GM21619 (cell line): ENCODE results near the gene RHCG.

Experiments used
- ATAC-seq: cut with Tn5 transposase; IDR thresholded peaks from one replicate; pipeline ENCODE4 v1.9.1; 2021; ENCODE audit not compliant: unreplicated experiment

The RHCG gene

DNA sequence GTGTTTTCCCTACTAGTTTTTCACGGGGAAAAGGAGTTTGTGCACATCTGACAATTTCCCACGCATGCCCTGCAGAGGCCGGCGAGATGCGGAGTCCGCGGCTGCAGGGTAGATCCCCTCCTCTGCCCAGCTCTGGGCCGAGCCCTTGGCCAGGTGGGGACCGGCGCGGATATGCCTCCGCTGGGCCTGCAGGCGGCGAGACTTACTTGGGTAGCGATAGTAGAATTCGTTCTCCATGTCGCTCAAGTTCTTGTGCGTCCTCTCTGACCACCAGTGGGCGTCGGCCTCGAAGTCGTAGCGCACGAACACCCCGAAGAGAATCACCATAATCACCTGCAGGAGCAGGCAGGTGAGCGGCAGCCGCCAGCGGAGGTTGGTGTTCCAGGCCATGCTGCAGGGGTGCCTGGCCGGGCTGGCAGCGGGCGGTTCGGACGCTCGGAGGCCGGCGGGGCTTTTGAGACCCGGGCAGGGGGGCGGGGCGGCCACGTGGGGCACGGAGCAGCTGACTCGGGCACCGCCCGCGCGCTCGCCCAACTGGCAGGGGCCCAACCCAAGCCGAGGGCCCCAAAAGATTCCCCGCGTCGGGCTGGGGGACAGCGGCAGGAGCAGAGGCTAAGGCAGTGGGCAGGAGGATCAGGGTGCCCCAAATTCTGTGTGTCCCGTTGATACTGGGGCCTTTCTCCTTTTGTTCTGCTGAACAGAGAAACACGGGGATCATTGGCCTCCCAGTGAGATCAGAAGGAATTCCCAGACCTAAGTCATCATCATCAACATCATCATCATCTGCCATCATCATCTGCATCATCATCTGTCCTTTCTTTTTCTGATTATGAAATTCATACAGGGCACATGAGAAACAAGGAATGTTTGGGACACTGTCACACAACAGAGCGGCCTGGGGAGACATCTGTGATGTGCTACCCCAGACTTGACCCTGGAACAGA lies at the start of gene RHCG:
RHCG (minus strand) TSS at position 429 of the 944 bp plus-strand sequence; CDS start at position 390, 39 bp downstream.
- ATAC-seq, result no peak

DNA sequence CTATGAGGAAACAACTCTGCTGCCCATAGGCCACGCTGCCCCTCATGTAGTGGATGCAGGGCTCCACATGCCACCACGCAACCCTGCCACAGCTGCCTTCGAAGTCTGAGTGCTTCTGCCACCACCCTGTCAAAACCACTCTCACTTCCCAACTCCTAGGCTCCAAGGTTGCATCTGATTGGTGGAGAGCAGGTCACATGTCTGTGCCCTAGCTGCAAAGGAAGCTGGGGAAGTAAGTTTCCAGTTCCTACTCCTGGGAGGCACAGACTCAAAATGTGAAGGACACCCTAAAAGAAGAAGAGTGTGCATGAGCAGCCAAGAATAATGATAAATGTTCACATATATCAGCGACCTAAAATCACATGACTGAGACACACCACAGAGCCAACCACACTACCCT lies 47.0 kb upstream of the RHCG start:
- ATAC-seq, result no peak

DNA sequence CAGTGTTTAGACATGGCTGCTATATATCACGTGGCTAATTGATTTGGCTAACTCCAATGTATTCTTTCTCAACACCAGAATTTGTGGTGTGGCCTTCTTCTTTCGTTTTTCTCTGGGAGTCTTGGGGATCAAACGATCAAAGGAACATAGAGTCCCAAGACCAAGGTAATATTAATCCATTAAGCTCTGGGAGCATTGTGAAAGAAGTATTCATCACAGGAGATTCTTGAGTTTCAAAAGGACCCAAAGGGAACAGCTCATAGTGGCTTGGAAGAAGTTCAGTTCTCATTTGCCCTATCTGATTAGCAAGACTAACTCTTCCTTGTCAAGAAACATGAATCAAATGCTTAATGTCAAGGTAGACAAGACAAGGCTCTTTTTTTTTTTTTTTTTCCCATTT lies 46.0 kb upstream of the RHCG start:
- no peak for ATAC-seq

DNA sequence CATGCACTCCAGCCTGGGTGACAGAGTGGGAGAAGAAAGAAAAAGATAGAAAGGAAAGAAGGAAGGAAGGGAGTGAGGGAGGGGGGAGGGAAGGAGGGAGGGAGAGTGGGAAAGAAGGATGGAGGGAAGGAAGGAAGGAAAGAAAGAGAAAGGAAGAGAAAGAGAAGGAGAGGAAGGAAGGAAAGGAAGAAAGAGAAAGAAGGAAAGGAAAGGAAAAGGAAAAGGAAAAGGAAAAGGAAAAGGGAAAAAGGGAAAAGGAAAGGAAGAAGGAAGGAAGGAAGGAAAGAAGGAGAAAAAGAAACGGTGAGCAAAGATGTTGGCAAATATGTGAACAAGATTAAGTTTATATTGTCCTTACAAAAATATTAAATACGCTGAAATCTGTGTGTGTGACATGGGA lies 42.6 kb upstream of the RHCG start:
- ATAC-seq, result no peak

DNA sequence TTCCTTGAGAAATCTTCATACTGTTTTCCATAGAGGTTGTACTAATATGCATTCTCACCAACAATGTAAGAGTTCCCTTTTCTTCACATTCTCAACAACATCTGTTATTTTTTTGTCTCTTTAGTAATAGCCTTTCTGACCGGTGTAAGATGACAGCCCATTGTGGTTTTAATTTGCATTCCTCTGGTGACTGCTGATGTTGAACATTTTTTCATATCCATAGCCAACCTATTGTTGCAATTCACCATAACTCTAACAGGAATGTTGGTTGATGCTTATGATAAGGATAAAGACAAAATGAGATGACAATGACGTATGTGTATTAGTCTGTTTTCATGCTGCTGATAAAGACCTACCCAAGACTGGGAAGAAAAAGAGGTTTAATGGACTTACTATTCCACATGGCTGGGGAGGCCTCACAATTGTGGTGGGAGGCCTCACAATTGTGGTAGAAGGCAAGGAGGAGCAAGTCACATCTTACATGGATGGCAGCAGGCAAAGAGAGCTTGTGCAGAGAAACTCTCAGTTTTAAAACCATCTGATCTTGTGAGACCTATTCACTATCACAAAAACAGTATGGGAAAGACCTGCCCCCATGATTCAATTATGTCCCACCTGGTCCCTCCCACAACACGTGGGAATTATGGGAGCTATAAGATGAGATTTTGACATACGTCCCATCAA lies 37.6 kb upstream of the RHCG start:
- ATAC-seq, result no peak

DNA sequence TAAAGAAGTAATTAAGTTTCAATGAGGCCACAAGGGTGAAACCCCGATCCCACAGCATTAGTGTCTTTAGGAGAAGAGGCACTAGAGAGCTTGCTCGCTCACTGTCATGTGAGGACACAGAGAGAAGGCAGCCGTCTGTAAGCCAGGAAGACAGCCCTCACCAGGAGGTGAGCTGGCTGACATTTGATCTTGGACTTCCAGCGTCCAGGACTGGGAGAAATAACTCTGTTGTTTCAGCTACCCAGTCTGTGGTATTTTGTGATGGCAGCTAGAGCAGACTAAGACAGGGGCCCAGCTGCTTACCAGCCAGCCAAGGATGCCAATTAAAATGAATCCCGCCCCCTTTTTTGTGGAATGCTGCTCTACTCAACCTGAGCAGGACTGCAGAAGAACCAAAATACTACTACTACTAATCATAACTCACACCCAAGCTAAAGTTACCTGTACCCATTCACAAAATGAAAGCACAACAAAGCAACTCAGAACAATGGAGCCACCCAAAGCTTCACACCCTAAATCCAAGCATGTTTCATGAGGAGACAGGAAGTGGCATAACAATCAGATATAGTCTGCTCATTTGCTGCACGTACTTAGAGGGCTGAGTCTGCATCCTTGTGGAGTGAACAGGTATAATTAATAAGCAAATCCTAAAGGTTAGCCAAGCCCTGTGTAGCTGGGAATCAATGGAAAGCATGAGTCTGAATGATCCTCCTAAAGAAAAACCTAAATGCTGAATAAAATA lies 35.6 kb upstream of the RHCG start:
- no peak for ATAC-seq

DNA sequence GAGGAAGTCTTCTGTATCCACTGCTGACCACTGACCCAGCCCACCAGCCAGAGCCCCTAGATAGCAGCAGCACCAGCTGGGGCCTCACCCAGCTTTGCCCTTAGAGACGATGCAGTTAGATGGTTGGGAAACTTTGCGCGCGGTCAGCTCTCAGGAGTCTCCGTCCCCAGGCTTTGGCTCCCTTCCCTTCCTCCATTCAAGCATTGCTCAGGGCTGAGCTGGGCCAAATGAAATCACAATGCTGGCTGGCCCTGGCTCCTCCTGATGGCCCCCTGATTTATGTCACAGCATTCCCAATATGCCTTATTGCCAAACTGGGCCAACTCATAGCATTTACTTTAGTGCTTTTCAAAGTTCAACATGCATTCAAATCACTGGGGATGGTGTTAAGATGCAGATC lies 34.6 kb upstream of the RHCG start:
- ATAC-seq, result no peak

DNA sequence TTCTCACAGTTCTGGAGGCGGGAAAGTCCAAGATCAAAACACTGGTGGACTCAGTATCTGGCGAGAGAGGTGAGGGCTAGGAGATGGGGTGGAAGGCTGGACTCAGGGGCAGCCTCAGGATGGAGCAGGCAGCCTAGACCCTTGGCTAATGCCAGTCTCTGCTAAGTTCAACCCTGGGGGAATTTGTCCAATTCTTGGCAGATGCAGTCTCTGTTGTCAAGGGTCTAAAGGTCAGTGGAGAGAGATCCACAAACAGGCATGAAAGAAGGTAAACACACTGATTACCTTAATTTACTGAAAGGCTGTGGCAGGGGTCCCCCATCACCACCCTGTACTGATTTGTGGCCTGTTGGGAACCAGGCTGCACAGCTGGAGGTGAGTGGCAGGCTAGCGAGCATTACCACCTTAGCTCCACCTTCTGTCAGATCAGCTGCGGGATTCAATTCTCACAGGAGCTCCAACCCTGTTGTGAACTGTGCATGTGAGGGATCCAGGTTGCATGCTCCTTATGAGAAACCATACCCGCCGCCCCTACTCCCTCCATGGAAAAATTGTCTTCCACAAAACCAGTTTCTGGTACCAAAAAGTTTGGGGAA lies 32.5 kb upstream of the RHCG start:
- no peak for ATAC-seq

DNA sequence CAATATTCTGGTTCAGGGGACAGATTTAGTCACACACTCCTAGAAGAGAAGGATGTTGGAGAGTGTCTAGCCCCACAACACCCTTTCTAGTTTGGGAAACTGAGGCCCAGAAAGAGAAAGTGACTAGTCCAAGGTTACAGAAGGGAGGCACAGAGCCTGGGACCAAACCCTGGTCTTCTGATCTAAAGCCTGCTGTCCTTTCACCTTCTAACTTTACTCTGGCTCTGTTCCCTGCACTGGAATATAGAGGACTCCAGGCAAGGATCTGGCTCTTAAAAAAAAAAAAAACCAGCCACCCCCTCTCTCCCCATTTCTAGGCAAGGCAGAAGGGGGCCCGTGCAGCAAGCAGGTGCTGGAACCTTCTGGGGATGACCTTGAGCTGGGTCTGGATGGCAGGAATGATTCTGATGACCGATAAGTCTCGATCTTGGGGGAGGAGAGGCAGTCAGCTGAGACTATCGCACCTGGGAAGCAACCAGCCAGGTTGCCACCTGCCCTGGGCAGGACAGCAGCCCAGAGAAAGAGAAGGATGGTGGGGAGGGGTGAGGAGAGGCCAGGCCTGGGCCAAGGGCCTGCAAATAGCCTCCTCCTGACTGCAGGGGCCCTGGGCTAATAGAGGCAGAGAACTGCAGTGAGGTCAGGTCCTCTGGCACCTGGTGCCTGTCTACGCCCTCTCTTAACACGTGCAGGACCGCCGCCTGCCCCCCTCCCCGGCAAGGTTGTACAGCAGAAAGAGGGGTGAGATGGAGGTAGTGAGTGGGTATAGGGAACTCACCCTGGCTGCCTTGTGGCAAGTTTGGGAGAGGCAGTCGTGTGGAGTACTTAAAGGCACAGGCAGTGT lies 30.4 kb upstream of the RHCG start:
- no peak for ATAC-seq

DNA sequence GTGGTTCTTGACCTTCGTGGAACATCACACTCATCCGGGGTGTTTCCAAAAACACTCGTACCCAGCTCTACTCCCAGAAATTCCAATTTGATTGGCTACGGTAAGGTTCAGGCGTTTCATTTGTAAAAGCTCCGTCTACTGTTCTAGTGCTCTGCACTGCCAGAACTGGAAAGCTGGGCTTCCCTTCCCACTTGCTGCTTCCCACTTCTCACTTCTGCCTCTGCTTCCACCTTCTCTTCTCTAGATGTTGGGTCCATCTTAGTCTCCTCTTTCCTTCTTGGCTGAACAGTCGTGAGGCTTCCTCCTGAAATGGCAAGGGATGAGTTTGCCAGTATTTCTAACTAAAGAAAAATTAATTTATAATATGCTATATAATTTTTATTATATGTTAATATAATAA lies 29.8 kb upstream of the RHCG start:
- no peak for ATAC-seq

DNA sequence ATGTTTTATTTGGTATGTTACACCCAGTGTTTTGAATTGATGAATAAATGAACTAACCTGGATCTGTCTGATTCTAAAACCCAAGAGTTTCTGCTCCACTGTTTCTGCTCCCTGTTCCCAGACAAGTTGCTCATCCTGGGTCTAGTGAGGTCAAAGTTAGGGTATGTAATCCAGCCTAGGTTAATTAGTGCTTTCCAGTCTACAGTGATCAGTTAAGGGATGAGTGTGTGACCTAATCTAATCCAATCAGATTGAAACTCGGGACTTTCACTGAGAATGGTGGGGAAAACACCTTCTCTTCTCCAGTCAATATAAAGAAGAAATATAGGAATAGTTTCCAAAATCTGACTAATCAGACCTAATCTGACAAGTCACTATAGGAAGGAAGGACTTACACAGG lies 27.8 kb upstream of the RHCG start:
- no peak for ATAC-seq

DNA sequence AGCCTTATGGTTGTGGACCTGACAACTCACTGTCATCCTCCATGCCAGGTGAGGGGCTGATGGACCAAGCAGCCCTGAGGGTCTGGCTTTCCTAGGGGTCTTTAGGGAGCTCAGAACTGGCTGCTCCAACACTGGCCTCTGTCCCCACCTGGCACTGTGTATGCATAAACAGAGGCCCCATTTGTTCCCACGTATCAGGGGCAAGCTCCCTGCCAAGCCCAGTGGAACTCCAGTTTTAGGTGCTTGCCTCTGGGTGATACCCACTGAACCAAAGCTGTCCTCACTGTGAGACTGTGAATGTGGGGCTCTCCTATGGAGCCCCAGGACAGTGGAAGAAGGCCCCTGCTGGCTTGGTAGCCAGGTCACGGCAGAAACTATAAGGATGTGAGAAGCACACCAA lies 26.7 kb upstream of the RHCG start:
- no peak for ATAC-seq

DNA sequence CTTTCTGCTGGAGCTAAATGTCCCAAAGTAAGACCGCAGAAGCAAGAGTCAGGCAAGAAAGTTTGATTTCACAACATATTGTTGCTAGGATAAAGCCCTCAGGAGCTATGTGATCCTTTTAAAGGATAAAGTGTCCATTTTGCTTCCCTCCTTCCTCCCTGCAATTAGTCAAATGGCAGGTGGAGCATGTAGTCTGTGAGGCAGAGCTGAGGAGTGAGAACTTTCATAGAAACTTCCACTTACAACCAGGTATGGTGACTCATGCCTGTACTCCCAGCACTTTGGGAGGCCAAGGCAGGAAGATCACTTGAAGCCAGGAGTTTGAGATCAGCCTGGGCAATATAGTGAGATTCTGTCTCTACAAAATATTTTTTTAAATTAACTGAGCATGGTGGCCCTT lies 25.2 kb upstream of the RHCG start:
- no peak for ATAC-seq

DNA sequence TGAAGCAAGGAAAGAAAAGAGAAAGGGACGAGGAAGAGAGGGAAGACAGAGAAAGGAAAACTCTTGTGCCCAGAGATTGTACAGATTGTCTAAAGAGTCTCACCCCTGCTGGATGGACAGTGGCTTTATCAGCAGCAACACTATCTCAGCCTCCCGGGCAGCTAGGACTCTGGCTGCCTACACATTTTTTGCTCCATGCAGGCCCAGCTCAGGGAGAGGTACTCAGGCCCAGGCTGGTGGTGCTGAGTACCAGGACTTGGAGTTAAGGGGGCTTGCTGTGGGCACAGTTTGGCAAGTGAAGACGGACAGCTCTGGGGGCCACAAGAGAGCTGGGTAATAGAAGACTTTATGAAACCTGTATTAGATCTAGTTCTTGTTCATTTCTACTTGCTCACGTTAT lies 19.1 kb upstream of the RHCG start:
- ATAC-seq, result no peak

DNA sequence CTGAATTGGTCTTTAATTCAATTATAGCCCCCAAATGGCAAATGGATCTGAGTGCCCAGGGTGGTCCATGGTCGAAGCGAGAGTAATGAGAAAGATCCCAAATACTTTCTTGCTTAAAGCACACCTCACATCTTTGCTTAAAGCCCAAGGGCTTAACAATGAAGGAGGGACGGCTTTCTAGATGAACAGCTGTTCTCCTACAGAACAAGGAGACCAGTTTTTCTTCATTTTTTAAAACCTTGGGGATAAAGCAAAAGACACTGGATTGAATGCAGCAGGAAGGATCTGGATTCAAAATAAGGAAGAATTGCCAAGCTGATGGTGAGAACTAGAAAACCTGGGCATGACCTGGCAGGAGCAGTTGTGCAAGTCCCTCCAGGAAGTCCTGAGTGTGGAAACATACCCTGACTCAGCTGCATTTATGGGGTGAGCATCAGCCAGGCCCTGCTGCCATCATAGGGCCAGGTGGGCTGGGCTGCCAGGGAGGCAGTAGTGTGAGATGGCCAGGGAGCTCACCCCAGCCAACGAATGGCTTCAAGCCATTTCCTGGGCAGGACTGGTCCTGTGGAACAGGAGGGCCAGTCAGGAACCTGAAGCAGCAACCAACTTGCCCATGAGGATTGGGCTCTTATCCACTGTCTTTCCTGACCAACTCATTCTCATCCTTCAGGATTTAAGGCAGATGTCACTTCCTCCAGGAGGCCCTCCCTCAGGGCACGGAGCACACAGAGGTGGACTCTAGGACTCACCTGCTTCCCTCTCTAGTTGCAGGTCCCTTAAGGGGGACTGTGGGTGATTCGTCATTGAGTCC lies 18.4 kb upstream of the RHCG start:
- ATAC-seq, result no peak

DNA sequence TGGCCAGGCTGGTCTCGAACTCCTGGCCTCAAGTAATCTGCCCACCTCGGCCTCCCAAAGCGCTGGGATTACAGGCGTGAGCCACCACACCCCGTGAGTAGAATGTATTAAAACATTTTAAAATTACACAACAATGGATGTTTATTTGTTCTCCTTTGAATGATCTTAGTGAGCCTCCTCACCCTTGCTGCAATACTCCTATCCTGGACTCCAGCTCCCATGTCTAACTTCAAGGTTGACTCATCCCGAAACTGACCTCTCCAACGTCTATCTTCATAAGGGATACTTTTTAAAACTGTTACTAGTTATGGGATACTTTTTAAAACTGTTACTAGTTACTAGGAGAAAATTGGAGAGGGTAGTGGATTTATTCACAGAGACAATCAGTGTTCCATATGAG lies 17.8 kb upstream of the RHCG start:
- no peak for ATAC-seq

DNA sequence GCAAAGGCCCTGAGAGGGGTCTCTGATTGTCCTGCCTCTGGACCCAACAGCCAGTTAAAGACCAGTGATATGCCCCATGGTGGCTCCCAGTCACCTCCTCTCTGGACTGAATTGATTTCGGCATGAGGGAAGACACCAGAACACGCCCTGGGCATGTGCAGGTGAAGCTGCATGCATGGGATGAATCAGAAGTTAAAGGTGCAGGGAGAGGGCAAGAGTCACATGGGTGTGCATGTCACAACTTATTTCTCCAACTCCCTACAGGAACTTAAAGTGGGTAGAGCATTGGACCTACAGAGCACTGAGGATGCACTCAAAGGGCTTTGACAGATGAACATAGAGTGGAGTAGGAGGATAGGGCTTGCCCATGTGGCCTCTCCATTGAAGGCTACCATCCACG lies 16.9 kb upstream of the RHCG start:
- no peak for ATAC-seq

DNA sequence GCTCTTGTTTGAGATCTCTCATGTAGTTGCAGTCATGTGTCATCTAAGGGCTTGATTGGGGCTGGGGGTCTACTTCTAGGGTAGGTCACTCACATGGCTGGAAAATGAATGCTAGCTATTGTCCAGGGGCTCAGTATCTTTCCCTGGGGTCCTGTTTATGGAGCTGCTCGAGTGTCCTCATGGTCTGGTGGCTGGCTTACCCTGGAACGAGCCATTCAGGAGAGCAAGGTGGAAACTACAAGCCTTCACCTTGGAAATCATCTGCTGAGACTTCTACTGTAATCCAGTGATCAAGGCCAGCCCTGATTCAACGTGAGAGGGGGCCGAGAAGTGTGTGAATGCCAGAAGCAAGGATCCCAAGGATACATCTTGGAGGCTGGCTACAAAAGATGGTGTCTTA lies 16.2 kb upstream of the RHCG start:
- ATAC-seq, result no peak

DNA sequence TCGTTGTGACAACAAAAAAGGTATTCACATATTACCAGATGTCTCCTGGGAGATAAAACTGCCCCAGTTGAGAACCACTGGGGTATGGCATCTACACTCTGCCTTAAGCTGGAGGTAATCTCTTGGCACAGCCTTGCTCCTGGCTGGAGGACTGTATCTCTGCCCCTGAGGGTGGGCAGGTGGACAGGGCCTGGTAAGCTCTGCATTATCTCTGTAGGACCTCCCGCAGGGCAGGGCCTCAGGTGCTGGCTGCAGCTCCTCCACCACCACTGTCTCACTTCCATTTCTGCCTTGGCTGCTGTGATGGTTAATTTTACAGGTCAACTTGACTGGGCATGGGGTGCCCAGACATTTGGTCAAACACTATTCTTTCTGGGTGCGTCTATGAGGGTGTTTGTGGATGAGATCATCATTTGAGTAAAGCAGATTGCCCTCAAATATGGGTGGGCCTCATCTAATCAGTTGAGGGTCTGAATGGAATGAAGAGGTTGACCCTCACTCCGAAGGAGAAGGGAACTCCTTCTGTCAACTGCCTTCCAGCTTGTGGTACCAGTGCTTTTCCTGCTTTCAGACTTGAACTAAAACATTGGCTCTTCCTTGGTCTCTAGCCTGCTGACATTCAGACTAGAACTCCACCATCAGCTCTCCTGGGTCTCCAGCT lies 9.8 kb upstream of the RHCG start:
- ATAC-seq, result no peak
